CD4-positive, alpha-beta T cell treated with Interleukin-4 for 4 hours (primary cell): ENCODE measurements around the gene UBA3.

Source experiments
- DNase-seq: peaks from one replicate; pipeline ENCODE4 v3.0.0-alpha.2; 2020

The UBA3 gene

DNA sequence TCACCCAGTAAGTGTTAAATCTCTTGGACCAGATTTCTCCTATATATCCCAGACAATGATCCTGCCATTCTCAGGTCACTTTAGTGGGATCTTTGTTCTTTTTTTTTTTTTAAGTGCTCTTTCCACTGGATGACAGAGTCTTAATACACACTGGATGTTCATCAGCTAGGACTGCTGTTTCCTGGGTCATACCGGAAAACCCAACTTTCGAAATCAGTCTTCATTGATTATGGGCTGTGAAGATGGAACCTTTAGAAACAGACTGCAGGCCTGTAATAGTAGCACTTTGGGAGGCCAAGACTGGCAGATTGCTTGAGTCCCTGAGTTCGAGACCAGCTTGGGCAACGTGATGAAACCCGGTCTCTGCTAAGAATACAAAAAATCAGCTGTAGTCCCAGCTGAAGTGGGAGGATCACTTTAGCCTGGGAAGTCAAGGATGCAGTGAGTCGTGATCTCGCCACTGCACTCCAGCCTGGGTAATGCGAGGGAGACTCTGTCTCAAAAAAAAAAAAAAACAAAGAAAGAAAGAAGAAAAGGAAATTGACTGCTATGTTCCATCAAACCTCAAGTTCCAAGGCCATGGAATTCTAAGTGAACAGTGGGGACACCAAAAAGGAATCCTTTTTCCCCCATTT, 69.0 kb downstream of the UBA3 start:
- DNase-seq, result no peak

DNA sequence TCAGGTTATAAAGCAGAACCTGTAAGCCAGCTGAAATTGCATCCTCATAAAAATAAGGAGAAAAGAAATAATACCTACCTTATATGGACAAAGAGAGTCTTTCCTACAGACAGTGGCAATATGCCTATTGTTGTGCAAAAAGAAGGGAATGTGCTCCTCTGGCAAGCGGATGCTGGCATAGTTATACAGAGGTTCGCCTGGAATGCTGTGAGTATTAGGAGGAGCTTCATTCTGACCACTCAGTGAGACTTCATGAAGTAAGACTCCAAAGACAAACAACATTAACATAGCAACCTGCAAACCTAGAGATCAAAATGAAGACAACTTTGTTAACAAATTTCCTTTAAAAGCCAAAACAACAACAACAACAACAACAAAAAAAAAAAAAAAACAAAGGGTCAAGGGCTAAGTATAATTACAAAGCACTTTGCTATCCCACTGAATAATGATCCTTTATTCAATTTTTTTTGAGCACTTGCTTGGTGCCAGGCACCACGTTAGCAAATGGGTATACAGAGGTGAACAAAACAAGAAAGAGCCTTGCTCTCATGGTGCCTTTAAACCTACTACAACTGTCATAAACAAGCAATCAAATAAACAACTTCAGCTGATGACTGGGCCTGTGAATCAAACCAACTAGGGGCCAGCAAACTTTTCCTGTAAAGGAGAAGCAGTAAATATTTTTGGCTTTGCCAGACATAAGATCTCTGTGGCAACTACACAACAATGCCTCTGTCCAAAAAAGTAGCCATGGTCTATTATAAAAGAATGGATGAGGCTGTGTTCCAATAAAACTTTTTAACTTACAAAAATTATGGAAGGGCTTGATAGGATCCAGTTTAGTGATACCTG, 70.4 kb downstream of the UBA3 start:
- DNase-seq, result no peak

GRCh38 chr3:69008980-69009379, 71.2 kb downstream of the UBA3 start:
- no peak for DNase-seq

DNA sequence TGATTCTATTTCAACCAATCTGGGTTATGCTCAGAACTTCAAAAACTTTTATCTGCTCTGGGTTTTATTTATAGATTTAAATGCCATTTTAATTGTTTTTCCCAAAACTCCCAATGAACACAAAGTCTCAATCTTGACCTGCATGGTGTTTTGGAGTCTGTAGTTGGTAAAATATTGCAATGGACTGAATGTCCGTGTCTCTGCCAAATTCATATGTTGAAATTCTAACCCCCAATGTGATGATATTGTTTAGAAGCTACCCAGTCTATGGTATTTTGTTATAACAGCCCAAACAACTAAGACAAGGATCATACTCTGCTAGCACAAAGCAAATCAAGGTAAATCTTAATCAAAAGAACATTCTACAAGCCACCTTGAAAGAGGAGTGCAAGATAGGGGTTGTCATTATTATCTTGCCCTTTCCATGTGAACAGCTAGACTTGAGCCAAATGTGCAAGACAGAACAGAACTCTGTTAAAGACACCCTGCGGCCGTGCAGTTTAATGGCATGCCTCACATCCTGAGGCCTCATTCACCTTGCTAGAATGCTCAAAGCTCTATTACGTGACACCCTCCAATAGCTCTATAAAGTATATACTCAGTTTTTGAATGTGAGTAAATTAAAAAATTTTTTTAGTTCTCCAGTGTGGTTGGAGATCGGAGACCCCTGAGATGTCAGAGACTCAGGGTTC, 74.2 kb downstream of the UBA3 start:
- no peak for DNase-seq

DNA sequence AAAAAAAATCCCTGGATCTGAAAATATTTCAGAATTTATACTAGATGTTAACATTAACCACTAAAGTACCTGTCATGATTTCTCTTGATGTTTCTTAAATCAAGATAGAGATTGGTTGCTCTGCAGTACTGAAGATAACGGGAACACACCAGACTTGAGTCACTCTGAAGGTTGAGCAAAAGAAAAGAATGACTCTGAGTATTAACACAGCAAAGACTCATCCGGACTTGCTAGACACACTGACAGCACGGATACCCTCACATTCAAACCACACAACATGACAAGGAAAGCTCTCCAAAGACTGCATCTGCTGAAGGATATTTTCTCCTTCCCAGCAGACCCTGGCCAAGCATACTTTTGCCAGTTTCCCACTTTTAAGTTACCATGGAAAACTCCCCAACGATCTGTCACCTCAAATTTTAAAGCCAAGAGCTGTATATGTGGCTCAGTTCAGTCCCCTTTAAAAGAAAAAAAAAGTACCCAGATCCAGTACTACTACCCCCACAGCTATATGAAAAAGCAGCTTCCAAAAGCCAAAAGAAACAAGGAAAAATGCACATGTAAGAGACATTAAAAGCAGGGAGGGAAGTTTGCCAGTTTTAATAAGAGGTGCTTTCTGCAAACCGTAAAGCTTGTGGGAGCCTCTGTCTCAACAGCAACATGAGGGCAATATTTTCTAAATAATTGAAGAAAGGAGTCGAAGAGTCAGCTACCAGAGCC, 74.9 kb downstream of the UBA3 start:
- no peak for DNase-seq
